HEK293 (cell line): Measurements from ENCODE around the gene EBF4.

ENCODE experiments used
- CTCF ChIP-seq: fragments of 450-650 bp; formaldehyde crosslinking; IDR thresholded peaks from 2 replicates; pipeline ENCODE4 v1.5.1; 2016; ENCODE audit warnings: missing biosample characterization, missing genetic modification characterization
- PATZ1 ChIP-seq: fragments of 450-650 bp; formaldehyde crosslinking; IDR thresholded peaks from 2 replicates; pipeline ENCODE4 v1.5.1; 2016; ENCODE audit warnings: missing biosample characterization, missing genetic modification characterization
- PRDM10 ChIP-seq: fragments of 450-650 bp; formaldehyde crosslinking; IDR thresholded peaks from 2 replicates; pipeline ENCODE4 v1.5.1; 2016; ENCODE audit warnings: missing biosample characterization, missing genetic modification characterization
- PRDM6 ChIP-seq: fragments of 450-650 bp; formaldehyde crosslinking; IDR thresholded peaks from 2 replicates; pipeline ENCODE4 v1.5.1; 2017; ENCODE audit warnings: missing biosample characterization, missing genetic modification characterization
- REST ChIP-seq: fragments of 450-650 bp; formaldehyde crosslinking; IDR thresholded peaks from 2 replicates; pipeline ENCODE4 v1.5.1; 2016; ENCODE audit warnings: missing biosample characterization, missing genetic modification characterization
- ZBTB11 ChIP-seq: fragments of 450-650 bp; formaldehyde crosslinking; conservative IDR thresholded peaks from 2 replicates; pipeline ENCODE4 v1.5.1; 2016; ENCODE audit warnings: low read depth, missing biosample characterization, missing genetic modification characterization
- ZNF114 ChIP-seq: fragments of 450-650 bp; formaldehyde crosslinking; IDR thresholded peaks from 2 replicates; pipeline ENCODE4 v1.5.0; 2017; ENCODE audit warnings: missing biosample characterization, missing genetic modification characterization
- ZNF138 ChIP-seq: fragments of 450-650 bp; formaldehyde crosslinking; IDR thresholded peaks from 2 replicates; pipeline ENCODE4 v1.5.1; 2016; ENCODE audit warnings: missing biosample characterization, missing genetic modification characterization, borderline replicate concordance
- ZNF184 ChIP-seq: fragments of 450-650 bp; IDR thresholded peaks from 2 replicates; pipeline ENCODE4 v1.5.1; 2018; ENCODE audit warnings: missing biosample characterization, mild to moderate bottlenecking, missing genetic modification characterization
- ZNF23 ChIP-seq: fragments of 450-650 bp; formaldehyde crosslinking; IDR thresholded peaks from 2 replicates; pipeline ENCODE4 v1.5.1; 2016; ENCODE audit warnings: missing biosample characterization, missing genetic modification characterization, borderline replicate concordance
- ZNF530 ChIP-seq: fragments of 450-650 bp; formaldehyde crosslinking; IDR thresholded peaks from 2 replicates; pipeline ENCODE4 v1.5.1; 2016; ENCODE audit warnings: low read depth, missing biosample characterization, missing genetic modification characterization
- ZNF580 ChIP-seq: fragments of 450-650 bp; formaldehyde crosslinking; IDR thresholded peaks from 2 replicates; pipeline ENCODE4 v1.5.1; 2016; ENCODE audit warnings: missing biosample characterization, missing genetic modification characterization
- ZNF76 ChIP-seq: fragments of 450-650 bp; formaldehyde crosslinking; IDR thresholded peaks from 2 replicates; pipeline ENCODE4; 2016; ENCODE audit warnings: low read depth, missing biosample characterization, missing genetic modification characterization, borderline replicate concordance

- TF ChIP-seq ZNF580 (no peak), ZNF114 (tag by site-specific recombination) (no peak), ZNF76 (no peak), CTCF (tag by site-specific recombination) (peak; percentile 50; the same call in 1 of the 2 replicates), REST (tag by site-specific recombination) (no peak), ZNF184 (tag by site-specific recombination) (no peak), ZBTB11 (tag by site-specific recombination) (no peak), ZNF138 (tag by site-specific recombination) (no peak), PRDM10 (tag by site-specific recombination) (no peak), ZNF23 (tag by site-specific recombination) (no peak), PRDM6 (tag by site-specific recombination) (no peak), ZNF530 (tag by site-specific recombination) (no peak), PATZ1 (no peak)
These were observed 20.6 kb upstream of the EBF4 start for GRCh38 chr20:2671977-2672376.
